ENCODE measurements around the gene NAALADL2.
"Not testable (repeated sequence)": the region's sequence is repeated elsewhere in the genome, so short reads cannot be mapped to it uniquely, and the experiment has no call there.

Gene NAALADL2

GRCh38 chr3:175526191-175526590 is 667.1 kb downstream of the NAALADL2 start:
- no peak for DNase-seq

- no peak for DNase-seq
These were observed 667.6 kb downstream of the NAALADL2 start for GRCh38 chr3:175526609-175527280.

- not testable (repeated sequence) for DNase-seq
These were observed 669.6 kb downstream of the NAALADL2 start for GRCh38 chr3:175528693-175529092.

- DNase-seq = no peak
These were observed 676.2 kb downstream of the NAALADL2 start for GRCh38 chr3:175535351-175535750.

GRCh38 chr3:175546115-175546514 is 687.0 kb downstream of the NAALADL2 start:
- DNase-seq = no peak

GRCh38 chr3:175552929-175553328 is 693.8 kb downstream of the NAALADL2 start:
- DNase-seq = no peak

- no peak for DNase-seq
These were observed 695.7 kb downstream of the NAALADL2 start for GRCh38 chr3:175554801-175555200.

GRCh38 chr3:175558261-175558660 is 699.1 kb downstream of the NAALADL2 start:
- DNase-seq = no peak

- no peak for DNase-seq
These were observed 705.2 kb downstream of the NAALADL2 start for GRCh38 chr3:175564363-175564762.

GRCh38 chr3:175571096-175571495 is 712.0 kb downstream of the NAALADL2 start:
- DNase-seq = no peak

GRCh38 chr3:175573226-175573625 is 714.1 kb downstream of the NAALADL2 start:
- no peak for DNase-seq

- no peak for DNase-seq
These were observed 721.2 kb downstream of the NAALADL2 start for GRCh38 chr3:175580318-175580717.

- no peak for DNase-seq
These were observed 726.8 kb downstream of the NAALADL2 start for GRCh38 chr3:175585898-175586297.

- no peak for DNase-seq
These were observed 731.6 kb downstream of the NAALADL2 start for GRCh38 chr3:175590745-175591144.

GRCh38 chr3:175591375-175591774 is 732.2 kb downstream of the NAALADL2 start:
- no peak for DNase-seq

GRCh38 chr3:175593331-175593730 is 734.2 kb downstream of the NAALADL2 start:
- no peak for DNase-seq

GRCh38 chr3:175598740-175599139 is 739.6 kb downstream of the NAALADL2 start:
- DNase-seq = no peak

- no peak for DNase-seq
These were observed 742.4 kb downstream of the NAALADL2 start for GRCh38 chr3:175601521-175601920.

GRCh38 chr3:175605851-175606250 is 746.7 kb downstream of the NAALADL2 start:
- DNase-seq = no peak

GRCh38 chr3:175606650-175607318 is 747.6 kb downstream of the NAALADL2 start:
- DNase-seq = no peak

- no peak for DNase-seq
These were observed 749.2 kb downstream of the NAALADL2 start for GRCh38 chr3:175608356-175608755.

GRCh38 chr3:175608911-175609310 is 749.8 kb downstream of the NAALADL2 start:
- DNase-seq = no peak

- no peak for DNase-seq
These were observed 753.5 kb downstream of the NAALADL2 start for GRCh38 chr3:175612487-175613196.

- not testable (repeated sequence) for DNase-seq
These were observed 755.0 kb downstream of the NAALADL2 start for GRCh38 chr3:175614107-175614506.
